Retinal pigment epithelial cell (primary cell): ENCODE measurements around the gene GYS2.
"Not testable (repeated sequence)": the region's sequence is repeated elsewhere in the genome, so short reads cannot be mapped to it uniquely, and the experiment has no call there.

ENCODE experiments used
- DNase-seq: peaks from one replicate; pipeline ENCODE4 v3.0.0-alpha.2; 2010; ENCODE audit warnings: low read depth
- H3K4me3 ChIP-seq: 2 replicates; pipeline ENCODE4 v1.5.1; 2011; ENCODE audit warnings: mild to moderate bottlenecking, low read length, control low read depth, moderate library complexity
- TF ChIP-seq, protein P1 (sequence below): conservative IDR thresholded peaks from 2 replicates; pipeline ENCODE4 v1.5.1; 2011; ENCODE audit warnings: low read depth, low read length, control low read depth, inconsistent platforms

Gene GYS2

DNA sequence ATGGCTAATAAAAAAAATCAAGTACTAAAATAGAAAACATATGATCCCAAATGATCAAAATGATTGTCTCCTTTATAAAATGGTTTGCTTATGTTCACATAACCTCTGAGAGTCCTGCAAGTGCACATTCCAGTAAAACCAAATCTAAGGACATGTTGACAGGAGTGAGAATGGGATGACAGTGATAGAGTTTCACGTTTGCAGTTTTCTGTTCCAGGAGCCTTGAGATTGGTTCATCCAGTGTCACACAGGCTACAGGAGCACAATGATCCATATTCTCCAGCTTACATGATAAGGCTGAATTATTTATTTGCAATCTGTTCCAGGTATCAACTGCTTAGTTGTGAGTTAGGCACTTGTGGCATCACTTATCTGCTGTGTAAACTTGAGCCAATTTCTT is 1.5 kb upstream of the GYS2 start:
- H3K4me3 ChIP-seq, result no peak overlapping the region
- no peak for DNase-seq
- TF ChIP-seq, protein P1, sequence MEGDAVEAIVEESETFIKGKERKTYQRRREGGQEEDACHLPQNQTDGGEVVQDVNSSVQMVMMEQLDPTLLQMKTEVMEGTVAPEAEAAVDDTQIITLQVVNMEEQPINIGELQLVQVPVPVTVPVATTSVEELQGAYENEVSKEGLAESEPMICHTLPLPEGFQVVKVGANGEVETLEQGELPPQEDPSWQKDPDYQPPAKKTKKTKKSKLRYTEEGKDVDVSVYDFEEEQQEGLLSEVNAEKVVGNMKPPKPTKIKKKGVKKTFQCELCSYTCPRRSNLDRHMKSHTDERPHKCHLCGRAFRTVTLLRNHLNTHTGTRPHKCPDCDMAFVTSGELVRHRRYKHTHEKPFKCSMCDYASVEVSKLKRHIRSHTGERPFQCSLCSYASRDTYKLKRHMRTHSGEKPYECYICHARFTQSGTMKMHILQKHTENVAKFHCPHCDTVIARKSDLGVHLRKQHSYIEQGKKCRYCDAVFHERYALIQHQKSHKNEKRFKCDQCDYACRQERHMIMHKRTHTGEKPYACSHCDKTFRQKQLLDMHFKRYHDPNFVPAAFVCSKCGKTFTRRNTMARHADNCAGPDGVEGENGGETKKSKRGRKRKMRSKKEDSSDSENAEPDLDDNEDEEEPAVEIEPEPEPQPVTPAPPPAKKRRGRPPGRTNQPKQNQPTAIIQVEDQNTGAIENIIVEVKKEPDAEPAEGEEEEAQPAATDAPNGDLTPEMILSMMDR, result no peak

DNA sequence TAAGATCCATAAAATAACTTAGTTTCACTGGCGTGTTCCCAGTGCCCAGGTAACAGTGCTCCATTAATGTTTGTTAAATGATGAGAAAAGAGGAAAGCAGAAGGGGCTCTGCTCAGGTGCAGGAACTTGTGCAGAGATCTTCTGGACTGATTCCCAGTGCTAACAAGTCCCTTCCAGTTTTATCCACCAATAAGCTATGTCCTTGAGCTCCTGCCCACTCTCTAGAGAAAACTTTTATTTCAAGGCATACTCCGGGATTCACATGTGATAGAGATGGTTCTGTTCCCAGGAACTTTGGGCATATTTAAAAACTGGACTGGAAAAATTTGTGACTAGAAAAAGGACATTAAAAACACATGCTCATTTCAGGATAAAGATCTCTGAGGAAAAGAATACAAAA is 1.9 kb downstream of the GYS2 start:
- H3K4me3 ChIP-seq, result no peak overlapping the region
- TF ChIP-seq, protein P1, result no peak
- DNase-seq, result no peak

DNA sequence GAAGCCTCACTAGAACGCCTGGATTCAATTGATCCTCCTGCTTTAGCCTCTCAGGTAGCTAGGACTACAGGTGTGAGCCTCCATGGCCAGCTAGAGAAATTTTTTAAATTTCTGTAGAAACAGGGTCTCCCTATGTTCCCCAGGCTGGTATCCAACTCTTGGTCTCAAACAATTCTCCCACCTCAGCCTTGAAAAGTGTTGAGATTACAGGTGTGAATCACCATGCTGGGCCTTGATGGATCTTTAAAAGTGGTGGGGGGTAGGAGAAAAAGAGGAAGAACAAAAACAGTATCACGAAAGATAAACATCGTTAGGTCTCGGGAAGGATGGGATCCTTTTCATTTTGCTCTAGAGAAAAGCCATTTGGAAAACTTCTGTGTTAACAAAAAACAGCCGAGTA is 4.5 kb downstream of the GYS2 start:
- TF ChIP-seq, protein P1, result no peak
- no peak overlapping the region for H3K4me3 ChIP-seq
- no peak for DNase-seq

DNA sequence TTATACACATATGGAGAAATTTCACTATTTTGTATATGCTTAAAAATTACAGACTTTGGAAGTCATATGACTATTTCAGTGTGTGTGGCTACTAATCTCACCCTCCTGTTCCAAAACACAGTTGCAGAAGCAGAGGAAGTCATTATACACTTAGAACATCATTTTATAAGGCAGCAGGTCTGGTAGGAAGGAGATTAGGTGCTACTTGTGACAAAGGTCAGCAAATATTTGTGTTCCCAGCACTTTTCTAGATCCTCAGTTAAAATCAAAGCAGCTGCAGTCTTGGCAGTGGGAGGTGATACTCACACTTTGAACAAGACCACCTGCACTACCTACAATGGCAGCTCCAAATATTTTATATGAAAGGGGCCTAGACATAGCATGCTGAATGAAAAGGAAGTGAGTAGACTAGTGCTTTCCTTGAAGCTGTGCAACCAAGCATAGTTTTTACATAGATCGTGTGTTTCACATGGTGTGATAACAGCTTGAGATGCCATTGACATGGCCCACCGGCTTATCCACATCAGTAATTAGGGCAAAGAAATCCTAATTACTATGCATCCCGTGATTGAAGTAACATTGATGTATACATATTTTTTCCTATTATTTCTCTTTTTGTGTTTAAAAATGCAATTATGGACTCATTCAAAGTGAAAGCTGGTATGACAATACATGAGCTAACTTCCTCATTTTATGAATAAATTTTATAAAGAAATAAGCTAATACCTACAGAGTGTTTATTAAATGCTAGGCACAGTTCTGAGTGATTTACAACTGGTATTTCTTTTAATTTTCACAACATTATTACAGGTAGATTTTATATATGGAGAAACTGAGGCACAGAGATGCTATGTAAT is 5.3 kb downstream of the GYS2 start:
- no peak overlapping the region for H3K4me3 ChIP-seq
- TF ChIP-seq, protein P1, result no peak
- DNase-seq, result no peak

DNA sequence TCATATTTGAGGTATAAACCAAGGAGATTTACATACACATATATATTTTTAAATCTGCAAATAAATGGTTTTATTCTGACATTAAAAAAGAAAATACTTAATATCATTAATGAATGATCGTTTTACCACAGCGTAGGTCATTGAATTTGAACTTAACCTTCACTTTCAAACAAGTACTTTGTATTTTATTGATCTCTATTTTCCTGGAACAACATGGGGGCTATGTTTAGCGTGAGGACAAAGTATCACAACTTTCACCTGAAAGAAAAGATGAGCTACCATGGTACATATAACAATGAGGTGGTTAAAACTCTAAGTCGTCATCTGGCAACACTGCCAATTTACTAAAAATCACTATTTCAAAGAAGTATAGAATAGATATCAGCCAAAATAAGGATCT is 6.0 kb downstream of the GYS2 start:
- TF ChIP-seq, protein P1, result no peak
- H3K4me3 ChIP-seq, result no peak overlapping the region
- DNase-seq, result no peak

DNA sequence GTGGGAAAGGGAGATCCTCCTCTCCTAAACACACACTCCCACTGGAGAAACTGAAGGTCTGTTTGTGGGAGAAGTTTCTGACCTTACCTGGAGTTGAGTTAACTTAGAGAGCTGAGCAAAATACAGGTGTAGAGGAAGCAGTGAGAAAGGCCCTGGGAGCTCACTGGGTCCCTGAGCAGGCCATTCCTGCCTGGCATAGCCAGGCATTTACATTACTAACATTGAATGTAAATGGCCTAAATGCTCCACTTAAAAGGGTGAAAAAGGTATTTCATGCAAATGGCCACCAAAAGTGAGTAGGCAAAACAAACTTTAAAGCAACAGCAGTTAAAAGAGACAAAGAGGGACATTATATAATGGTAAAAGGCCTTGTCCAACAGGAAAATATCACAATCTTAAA is 9.3 kb downstream of the GYS2 start:
- DNase-seq, H3K4me3 ChIP-seq: not testable (repeated sequence)

DNA sequence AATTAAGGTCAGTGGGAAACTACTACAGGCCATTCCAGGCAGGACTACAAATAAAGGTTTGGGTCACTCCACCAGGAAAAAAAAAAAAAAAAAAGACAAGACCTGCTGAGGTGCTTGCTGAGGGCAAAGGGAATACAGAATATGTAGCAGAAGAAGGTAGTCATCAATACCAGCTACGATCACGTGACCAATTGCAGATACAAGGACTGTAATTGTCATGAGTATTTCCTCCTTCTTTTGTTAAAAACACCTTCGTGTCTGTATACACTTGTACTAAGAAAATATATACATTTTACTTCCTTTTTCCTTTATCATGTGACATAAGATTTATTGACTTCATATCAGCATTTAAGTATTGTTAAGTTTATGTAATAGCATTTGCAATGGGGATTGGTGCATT is 19.2 kb downstream of the GYS2 start:
- H3K4me3 ChIP-seq, result no peak overlapping the region
- no peak for DNase-seq
- TF ChIP-seq, protein P1, result no peak

DNA sequence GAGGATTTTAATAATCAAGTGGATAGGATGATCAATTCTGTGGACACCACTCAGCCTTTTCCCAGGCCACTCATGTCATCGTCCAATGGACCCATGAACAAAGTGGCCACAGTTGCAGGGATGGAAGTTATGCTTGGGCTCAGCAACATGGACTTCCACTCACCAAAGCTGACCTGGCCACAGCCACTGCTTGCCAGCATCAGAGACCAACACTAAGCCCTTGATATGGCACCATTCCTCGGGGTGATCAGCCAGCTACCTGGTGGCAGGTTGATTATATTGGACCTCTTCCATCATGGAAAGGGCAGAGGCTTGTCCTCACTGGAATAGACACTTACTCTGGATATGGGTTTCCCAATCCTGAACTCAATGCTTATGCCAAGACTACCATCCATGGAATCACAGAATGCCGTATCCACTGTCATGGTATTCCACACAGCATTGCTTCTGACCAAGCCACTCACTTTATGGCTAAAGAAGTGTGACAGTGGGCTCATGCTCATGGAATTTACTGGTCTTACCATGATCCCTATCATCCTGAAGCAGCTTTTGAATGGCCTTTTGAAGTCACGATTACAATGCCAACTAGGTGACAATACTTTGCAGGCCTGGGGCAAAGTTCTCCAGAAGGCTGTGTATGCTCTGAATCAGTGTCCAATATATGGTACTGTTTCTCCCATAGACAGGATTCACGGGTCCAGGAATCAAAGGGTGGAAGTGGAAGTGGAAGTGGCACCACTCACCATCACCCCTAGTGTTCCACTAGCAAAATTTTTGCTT is 20.1 kb downstream of the GYS2 start:
- H3K4me3 ChIP-seq, DNase-seq: not testable (repeated sequence)
